Prostate gland (tissue), 2 donors: Measurements from ENCODE around the gene MLYCD.

ENCODE experiments used
- CTCF ChIP-seq, 4 experiments: fragments of 200-600 bp in 2 of 4; fragments of 450-650 bp in 2 of 4; sonication (generic) in 2 of 4; IDR thresholded peaks; 1 replicate in 3 of 4; 2 replicates in 1 of 4; pipeline ENCODE4 v1.5.1; 2016 to 2019; ENCODE audit warnings: antibody characterized with exemption in 4 of 4, mild to moderate bottlenecking in 2 of 4, moderate library complexity in 2 of 4
- POLR2AphosphoS5 ChIP-seq: sonication (generic); formaldehyde crosslinking; IDR thresholded peaks from one replicate; pipeline ENCODE4 v1.6.1; 2017; ENCODE audit warnings: antibody characterized with exemption

GRCh38 chr16:83898463-83899271 is at the start of gene MLYCD:
- TF ChIP-seq CTCF (IDR thresholded peaks at IDR 0.05) (no peak), POLR2AphosphoS5 (peak; percentile 22)
